Measurements from ENCODE around the gene SMARCD2.
"Not testable (repeated sequence)": the region's sequence is repeated elsewhere in the genome, so short reads cannot be mapped to it uniquely, and the experiment has no call there.

SMARCD2 gene

DNA sequence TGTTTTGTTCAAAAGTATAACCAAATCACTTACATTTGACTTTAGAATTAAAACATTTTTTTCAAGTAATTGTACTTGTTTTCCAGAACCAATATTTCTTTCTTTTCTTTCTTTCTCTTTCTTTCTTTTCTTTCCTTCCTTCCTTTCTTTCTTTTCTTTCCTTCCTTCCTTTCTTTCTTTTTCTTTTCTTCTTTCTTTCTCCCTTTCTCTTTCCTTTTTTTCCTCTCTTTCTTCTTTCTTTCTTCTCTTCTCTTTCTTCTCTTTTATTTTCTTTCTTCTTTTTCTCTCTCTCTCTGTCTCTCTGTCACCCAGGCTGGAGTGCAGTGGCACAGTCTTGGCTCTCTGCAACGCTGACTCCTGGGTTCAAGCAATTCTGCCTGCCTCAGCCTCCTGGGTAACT lies 41.7 kb downstream of the SMARCD2 start:
- peaks cover 100% of the 10 kb centered on the region for H3K36me3 ChIP-seq
- no peak for TF ChIP-seq Cebpa-rat (IDR thresholded peaks at IDR 0.05)

DNA sequence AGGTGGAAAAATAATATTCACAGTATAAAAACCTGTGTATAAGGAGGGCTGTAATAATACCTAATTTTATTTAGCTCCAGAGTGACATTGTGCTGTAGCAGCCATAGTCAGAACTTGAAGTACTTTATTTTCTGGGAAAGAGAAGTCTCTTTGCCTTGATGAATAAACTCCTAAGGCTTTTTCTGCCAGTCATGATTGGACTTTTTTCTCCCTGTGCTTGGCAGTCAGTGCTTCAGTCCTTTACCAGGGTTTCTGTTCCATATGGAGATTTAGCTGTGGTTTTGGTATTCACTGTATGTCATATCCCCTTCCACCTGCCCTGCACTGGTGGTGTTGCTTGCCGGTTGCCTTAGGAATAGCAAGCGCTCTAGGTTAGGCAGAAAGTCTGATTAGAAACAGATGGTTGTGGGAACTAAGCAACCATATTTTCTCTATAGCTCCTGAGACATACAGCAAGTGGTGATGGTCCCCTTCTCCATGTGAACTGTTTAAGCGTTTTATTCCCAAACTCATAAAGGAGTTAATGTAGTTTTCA lies 43.8 kb downstream of the SMARCD2 start:
- Histone ChIP-seq H3K36me3 (peaks cover 99% of the 10 kb centered on the region), H3K4me1 (no peaks in the 10 kb centered on the region), H3K9me3 (no peaks in the 10 kb centered on the region), H3K4me2 (no peak overlapping the region), H3K27ac (no peak overlapping the region), H3K27me3 (no peaks in the 10 kb centered on the region), H3K9ac (no peak overlapping the region), H4K20me1 (peaks cover 67% of the 10 kb centered on the region), H3K4me3 (no peak overlapping the region)
- TF ChIP-seq Cebpa-rat (IDR thresholded peaks at IDR 0.05): no peak

More for the DNA sequence above, 41.7 kb downstream of the SMARCD2 start:
- Histone ChIP-seq H3K9me3 (no peaks in the 10 kb centered on the region), H3K4me1 (no peaks in the 10 kb centered on the region), H3K4me3 (no peak overlapping the region), H4K20me1 (peaks cover 66% of the 10 kb centered on the region), H3K27ac (no peak overlapping the region), H3K27me3 (no peaks in the 10 kb centered on the region), H3K4me2 (no peak overlapping the region), H3K9ac (no peak overlapping the region)

DNA sequence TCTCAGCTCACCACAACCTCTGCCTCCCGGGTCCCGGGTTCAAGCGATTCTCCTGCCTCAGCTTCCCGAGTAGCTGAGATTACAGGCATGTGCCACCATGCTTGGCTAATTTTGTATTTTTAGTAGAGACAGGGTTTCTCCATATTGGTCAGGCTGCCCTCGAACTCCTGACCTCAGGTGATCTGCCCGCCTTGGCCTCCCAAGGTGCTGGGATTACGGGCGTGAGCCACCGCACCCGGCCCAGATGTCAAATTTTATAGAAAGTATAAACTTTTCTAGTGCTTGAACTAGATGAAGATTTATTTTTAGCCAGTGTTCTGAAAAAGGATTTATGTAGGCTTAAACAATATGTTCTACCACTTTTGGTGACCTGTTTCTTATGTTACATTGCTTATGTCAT lies 46.1 kb downstream of the SMARCD2 start:
- not testable (repeated sequence) for H3K4me3 ChIP-seq

DNA sequence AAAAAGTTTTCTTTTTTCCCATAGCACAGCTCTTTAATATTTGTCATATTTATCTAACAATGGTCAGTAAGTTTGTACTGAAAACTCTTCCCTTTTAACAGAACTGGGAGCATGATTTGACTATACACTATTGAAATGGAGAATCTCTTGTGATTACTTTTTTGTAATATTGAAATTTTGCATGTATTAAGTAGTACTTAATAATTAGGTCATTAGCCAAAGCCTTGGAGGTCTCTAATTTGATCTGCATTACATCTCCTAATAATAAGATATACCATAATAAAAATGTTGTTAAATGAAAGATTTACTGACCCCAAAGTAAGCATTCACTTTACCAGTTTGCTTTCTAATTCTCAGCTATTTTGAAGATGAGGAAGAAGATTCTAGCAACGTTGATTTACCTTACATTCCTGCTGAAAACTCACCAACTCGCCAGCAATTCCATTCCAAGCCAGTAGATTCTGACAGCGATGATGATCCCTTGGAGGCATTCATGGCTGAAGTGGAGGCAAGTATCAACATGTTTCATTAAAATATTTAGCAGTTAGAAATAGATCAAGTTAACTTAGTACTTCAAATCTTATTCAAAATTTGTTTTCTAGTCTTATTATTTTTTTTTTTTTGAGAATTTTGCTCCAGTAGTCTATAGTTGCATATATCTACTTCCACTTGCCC lies 50.3 kb downstream of the SMARCD2 start:
- Histone ChIP-seq H3K27me3 (no peaks in the 10 kb centered on the region), H4K20me1 (peaks cover 98% of the 10 kb centered on the region), H3K4me3 (no peak overlapping the region), H3K9ac (no peak overlapping the region), H3K4me1 (no peaks in the 10 kb centered on the region), H3K9me3 (no peaks in the 10 kb centered on the region), H3K4me2 (no peak overlapping the region), H3K27ac (no peak overlapping the region), H3K36me3 (peaks cover 98% of the 10 kb centered on the region)
- no peak for TF ChIP-seq Cebpa-rat (IDR thresholded peaks at IDR 0.05)

More for the DNA sequence above, 46.1 kb downstream of the SMARCD2 start:
- not testable (repeated sequence) for H3K27me3 ChIP-seq, H3K4me1 ChIP-seq, H3K4me2 ChIP-seq, H3K9me3 ChIP-seq, H3K27ac ChIP-seq, H3K9ac ChIP-seq
- peaks cover 88% of the 10 kb centered on the region for H4K20me1 ChIP-seq
- H3K36me3 ChIP-seq: peaks cover 99% of the 10 kb centered on the region

DNA sequence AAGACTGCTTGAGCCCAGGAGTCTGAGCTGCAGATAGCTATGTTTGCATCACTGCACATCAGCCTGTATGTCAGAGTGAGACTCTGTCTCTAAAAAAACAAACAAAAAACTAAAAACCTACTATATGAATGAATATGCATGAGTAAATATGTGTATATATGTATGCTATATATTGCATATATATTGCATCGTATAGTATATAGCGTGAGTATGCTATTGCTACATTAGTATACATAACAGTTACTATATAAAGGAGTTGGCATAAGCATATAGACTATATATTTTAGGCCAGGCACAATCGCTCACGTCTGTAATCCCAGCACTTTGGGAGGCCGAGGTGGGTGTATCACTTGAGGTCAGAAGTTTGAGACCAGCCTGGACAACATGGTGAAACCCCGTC lies 52.4 kb downstream of the SMARCD2 start:
- Histone ChIP-seq H4K20me1 (peaks cover 98% of the 10 kb centered on the region), H3K36me3 (peaks cover 97% of the 10 kb centered on the region), H3K9me3 (no peaks in the 10 kb centered on the region), H3K4me1 (no peaks in the 10 kb centered on the region), H3K27ac (no peak overlapping the region), H3K4me3 (no peak overlapping the region), H3K9ac (peak overlapping the region; percentile 41; the same call in 1 of the 2 replicates), H3K27me3 (no peaks in the 10 kb centered on the region), H3K4me2 (no peak overlapping the region)
- TF ChIP-seq Cebpa-rat (IDR thresholded peaks at IDR 0.05): no peak

GRCh38 chr17:63786971-63787711 lies 55.3 kb downstream of the SMARCD2 start:
- Histone ChIP-seq H3K27me3 (no peaks in the 10 kb centered on the region), H3K36me3 (peaks cover 90% of the 10 kb centered on the region), H3K9ac (no peak overlapping the region), H3K4me3 (no peak overlapping the region), H3K9me3 (no peaks in the 10 kb centered on the region), H3K27ac (no peak overlapping the region), H3K4me2 (no peak overlapping the region), H4K20me1 (peaks cover 100% of the 10 kb centered on the region), H3K4me1 (no peaks in the 10 kb centered on the region)
- TF ChIP-seq Cebpa-rat (IDR thresholded peaks at IDR 0.05): no peak

- Histone ChIP-seq H3K36me3 (peaks cover 88% of the 10 kb centered on the region), H3K27me3 (no peaks in the 10 kb centered on the region), H3K4me3 (no peak overlapping the region), H3K9ac (no peak overlapping the region), H3K9me3 (no peaks in the 10 kb centered on the region), H3K4me2 (no peak overlapping the region), H4K20me1 (peaks cover 100% of the 10 kb centered on the region), H3K4me1 (no peaks in the 10 kb centered on the region), H3K27ac (no peak overlapping the region)
- no peak for TF ChIP-seq Cebpa-rat (IDR thresholded peaks at IDR 0.05)
These were observed 56.4 kb downstream of the SMARCD2 start for GRCh38 chr17:63786117-63786516.

DNA sequence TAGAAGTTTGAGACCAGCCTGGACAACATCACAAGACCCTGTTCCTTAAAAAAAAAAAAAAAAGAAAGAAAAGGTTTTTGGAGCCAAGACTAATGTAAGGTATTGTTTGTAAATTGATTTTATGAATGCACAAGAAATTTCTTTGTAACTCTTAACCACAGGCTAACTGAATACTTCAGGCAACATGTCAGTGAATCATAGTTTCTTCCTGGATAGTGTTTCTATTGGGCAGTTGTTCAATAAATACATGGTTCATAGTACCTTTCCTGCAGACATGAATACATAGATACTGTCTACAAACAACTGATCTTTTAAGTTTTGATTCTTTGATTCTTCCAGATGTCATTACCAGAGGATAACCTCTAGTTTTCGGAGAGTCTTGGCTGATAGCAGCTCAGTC lies 56.9 kb downstream of the SMARCD2 start:
- no peak for TF ChIP-seq Cebpa-rat (IDR thresholded peaks at IDR 0.05)
- no peaks in the 10 kb centered on the region for H3K9me3 ChIP-seq
- peaks cover 89% of the 10 kb centered on the region for H3K36me3 ChIP-seq
- H3K9ac ChIP-seq: no peak overlapping the region
- H3K27ac ChIP-seq: no peak overlapping the region
- no peaks in the 10 kb centered on the region for H3K4me1 ChIP-seq
- no peak overlapping the region for H3K4me3 ChIP-seq
- no peak overlapping the region for H3K4me2 ChIP-seq
- H4K20me1 ChIP-seq: peaks cover 100% of the 10 kb centered on the region
- no peaks in the 10 kb centered on the region for H3K27me3 ChIP-seq

DNA sequence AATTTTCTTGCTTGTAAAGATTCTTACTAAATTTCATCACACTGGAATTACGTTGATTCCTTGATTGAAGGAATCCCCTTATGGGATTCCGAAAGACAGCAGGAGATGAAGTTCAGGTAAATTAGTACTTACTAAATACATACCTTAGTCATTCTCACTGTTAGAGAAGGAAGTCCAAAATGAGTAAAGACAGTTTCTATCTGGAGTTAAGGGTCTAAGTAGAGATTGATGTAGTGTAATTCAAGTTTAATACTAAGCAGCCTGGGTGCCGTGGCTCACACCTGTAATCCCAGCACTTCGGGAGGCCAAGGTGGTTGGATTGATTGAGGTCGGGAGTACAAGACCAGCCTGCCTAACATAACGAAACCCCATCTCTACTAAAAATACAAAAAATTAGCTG lies 59.0 kb downstream of the SMARCD2 start:
- Histone ChIP-seq H3K4me3 (no peak overlapping the region), H3K4me1 (no peaks in the 10 kb centered on the region), H4K20me1 (peaks cover 100% of the 10 kb centered on the region), H3K9ac (no peak overlapping the region), H3K27me3 (no peaks in the 10 kb centered on the region), H3K9me3 (no peaks in the 10 kb centered on the region), H3K4me2 (no peak overlapping the region), H3K36me3 (peaks cover 89% of the 10 kb centered on the region), H3K27ac (no peak overlapping the region)
- TF ChIP-seq Cebpa-rat (IDR thresholded peaks at IDR 0.05): no peak

Data from BLaER1 (cell line).